Activated naive CD4-positive, alpha-beta T cell treated with anti-CD3 and anti-CD28 coated beads for 36 hours (primary cell): ENCODE measurements around the gene CFAP92. TPM values are rescaled to one million over a fixed set of nuclear protein-coding genes. Genes with fewer than 3 reads are reported as not detected.
A peak's percentile ranks its signal among the peaks of the same experiment; 100 is the strongest.

Source experiments
- CTCF ChIA-PET: fragments of 350-600 bp; sonication (Branson Sonifier 250); formaldehyde crosslinking; loops from one replicate; lab custom pipeline; 2021; ENCODE audit warnings: antibody characterized with exemption; lab: Charles Lee
- DNase-seq: peaks from one replicate; pipeline ENCODE4 v3.0.0-alpha.2; 2020
- H3K27ac Mint-ChIP-seq: one replicate; pipeline ENCODE4 v1.8.0; 2021; ENCODE audit warnings: mild to moderate bottlenecking, mixed read lengths
- H3K27me3 Mint-ChIP-seq: one replicate; pipeline ENCODE4 v1.8.0; 2021; ENCODE audit warnings: low read depth, mixed read lengths
- H3K36me3 Mint-ChIP-seq: one replicate; pipeline ENCODE4 v1.8.0; 2021; ENCODE audit warnings: low read depth, mixed read lengths
- H3K4me1 Mint-ChIP-seq: one replicate; pipeline ENCODE4 v1.8.0; 2021; ENCODE audit warnings: low read depth, mixed read lengths
- H3K4me3 Mint-ChIP-seq: one replicate; pipeline ENCODE4 v1.8.0; 2021; ENCODE audit warnings: mild to moderate bottlenecking, moderate library complexity, mixed read lengths
- H3K9me3 Mint-ChIP-seq: one replicate; pipeline ENCODE4 v1.8.0; 2021; ENCODE audit warnings: mixed read lengths
- intact Hi-C: fragments of 100-400 bp; cut with micrococcal nuclease; formaldehyde crosslinking; loops from one replicate; pipeline ENCODE4 v1.15.1; 2023
- total RNA-seq, 2 experiments: library from RNA; stranded (reverse); gene quantifications; one replicate each; pipeline ENCODE4 v1.2.3, GENCODE V29; 2021

The CFAP92 gene, protein sequence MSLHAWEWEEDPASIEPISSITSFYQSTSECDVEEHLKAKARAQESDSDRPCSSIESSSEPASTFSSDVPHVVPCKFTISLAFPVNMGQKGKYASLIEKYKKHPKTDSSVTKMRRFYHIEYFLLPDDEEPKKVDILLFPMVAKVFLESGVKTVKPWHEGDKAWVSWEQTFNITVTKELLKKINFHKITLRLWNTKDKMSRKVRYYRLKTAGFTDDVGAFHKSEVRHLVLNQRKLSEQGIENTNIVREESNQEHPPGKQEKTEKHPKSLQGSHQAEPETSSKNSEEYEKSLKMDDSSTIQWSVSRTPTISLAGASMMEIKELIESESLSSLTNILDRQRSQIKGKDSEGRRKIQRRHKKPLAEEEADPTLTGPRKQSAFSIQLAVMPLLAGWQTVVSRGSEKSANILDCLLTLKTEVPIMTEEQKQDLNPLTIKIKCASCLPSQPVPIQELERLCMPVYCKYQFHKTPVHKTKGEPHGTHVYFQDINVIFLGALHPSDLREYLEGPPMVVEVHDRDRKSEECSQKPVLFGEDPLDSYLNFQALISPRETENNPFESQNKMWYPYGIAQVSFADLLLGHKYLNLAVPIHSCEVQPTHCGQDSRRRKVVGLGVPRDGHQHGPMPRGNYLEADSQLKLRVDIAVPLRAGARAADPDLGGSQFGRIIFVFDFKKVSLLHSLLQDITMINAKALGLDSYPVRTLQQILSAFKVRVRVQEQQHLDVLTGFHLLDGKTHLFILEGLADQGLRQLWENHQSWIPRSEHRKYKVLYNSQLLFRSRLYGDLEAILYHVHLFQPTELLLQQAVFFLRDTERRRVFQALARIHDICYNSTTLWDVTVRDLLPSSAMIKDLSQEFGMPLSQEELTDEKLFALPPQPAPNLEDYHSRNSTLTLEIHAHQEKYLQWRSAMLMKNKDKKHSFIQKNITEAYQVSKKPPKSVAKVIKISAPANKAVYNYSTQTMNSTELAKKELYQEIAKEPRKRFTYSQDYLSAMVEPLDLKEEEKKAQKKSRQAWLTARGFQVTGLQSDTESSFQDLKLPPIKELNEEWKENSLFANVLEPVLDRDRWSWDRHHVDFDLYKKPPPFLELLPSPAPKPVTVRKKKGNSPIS
- under 1 TPM; 0.32 to 0.48 TPM for total RNA-seq

GRCh38 chr3:128993461-128994172 is at the start of gene CFAP92:
Gene CFAP92, minus strand, starts transcription at chr3:128994076. Its CDS starts 772 bp downstream, at chr3:128993304.
- CTCF ChIA-PET = interaction anchor here (0.6 to 4.0 kb wide), 7 partner anchors 14 to 60 kb away, joined by 3 to 30 read pairs (median 4); no protein-coding TSS in a partner anchor
- H3K36me3 Mint-ChIP-seq = no peaks in the 10 kb centered on the region
- H3K27ac Mint-ChIP-seq = no peak within 1 kb of the TSS
- no peaks in the 10 kb centered on the region for H3K27me3 Mint-ChIP-seq
- H3K4me1 Mint-ChIP-seq = peaks cover 25% of the 10 kb centered on the region
- DNase-seq = peak; percentile 95
- intact Hi-C loops = loop anchor here (1.0 to 10.0 kb wide), 3 partner anchors 9 to 321 kb away; a partner anchor contains a TSS
- peak within 1 kb of the TSS; percentile 68 for H3K4me3 Mint-ChIP-seq
- no peaks in the 10 kb centered on the region for H3K9me3 Mint-ChIP-seq

GRCh38 chr3:129040579-129041300 is 46.9 kb upstream of the CFAP92 start:
- Mint-ChIP-seq H3K4me1 (peaks cover 8% of the 10 kb centered on the region), H3K9me3 (no peaks in the 10 kb centered on the region), H3K4me3 (no peak overlapping the region), H3K27ac (no peak overlapping the region), H3K36me3 (no peaks in the 10 kb centered on the region), H3K27me3 (peaks cover 1% of the 10 kb centered on the region)
- CTCF ChIA-PET = interaction anchor here (1.7 kb wide), 1 partner anchor 13 kb away, joined by 6 read pairs; no protein-coding TSS in a partner anchor
- intact Hi-C loops = no loop called here
- no peak for DNase-seq

DNA sequence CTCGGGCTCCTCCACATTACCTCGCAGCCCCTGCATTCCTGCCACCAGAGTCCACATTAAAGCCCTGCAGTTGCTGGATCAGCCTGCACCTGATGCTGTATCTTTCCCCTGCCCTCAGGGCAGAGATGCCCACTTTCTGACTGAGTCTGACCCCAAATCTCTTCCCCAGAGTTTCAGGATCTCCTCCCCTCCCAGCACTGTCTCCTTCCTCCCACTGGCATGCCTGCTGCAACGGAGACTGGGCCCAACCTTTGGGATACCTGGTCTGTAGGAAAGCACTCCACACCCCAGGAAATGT is 46.1 kb upstream of the CFAP92 start:
- H3K4me3 Mint-ChIP-seq = no peak overlapping the region
- H3K36me3 Mint-ChIP-seq = no peaks in the 10 kb centered on the region
- CTCF ChIA-PET = no interaction called here
- no peaks in the 10 kb centered on the region for H3K9me3 Mint-ChIP-seq
- no peak for DNase-seq
- intact Hi-C loops = no loop called here
- H3K27ac Mint-ChIP-seq = no peak overlapping the region
- H3K27me3 Mint-ChIP-seq = peaks cover 1% of the 10 kb centered on the region
- peaks cover 14% of the 10 kb centered on the region for H3K4me1 Mint-ChIP-seq

- peaks cover 1% of the 10 kb centered on the region for H3K27me3 Mint-ChIP-seq
- intact Hi-C loops = no loop called here
- H3K4me1 Mint-ChIP-seq = peaks cover 16% of the 10 kb centered on the region
- H3K36me3 Mint-ChIP-seq = no peaks in the 10 kb centered on the region
- no peak for DNase-seq
- CTCF ChIA-PET = no interaction called here
- no peak overlapping the region for H3K27ac Mint-ChIP-seq
- H3K4me3 Mint-ChIP-seq = no peak overlapping the region
- H3K9me3 Mint-ChIP-seq = no peaks in the 10 kb centered on the region
Measured at GRCh38 chr3:129039271-129040038, 45.6 kb upstream of the CFAP92 start.

- Mint-ChIP-seq H3K27ac (no peak overlapping the region), H3K4me3 (no peak overlapping the region)
- CTCF ChIA-PET = interaction anchor here (0.7 to 2.7 kb wide), 2 partner anchors 11 to 705 kb away, joined by 4 to 17 read pairs; no protein-coding TSS in a partner anchor
Measured at GRCh38 chr3:129038121-129038855, 44.4 kb upstream of the CFAP92 start.

DNA sequence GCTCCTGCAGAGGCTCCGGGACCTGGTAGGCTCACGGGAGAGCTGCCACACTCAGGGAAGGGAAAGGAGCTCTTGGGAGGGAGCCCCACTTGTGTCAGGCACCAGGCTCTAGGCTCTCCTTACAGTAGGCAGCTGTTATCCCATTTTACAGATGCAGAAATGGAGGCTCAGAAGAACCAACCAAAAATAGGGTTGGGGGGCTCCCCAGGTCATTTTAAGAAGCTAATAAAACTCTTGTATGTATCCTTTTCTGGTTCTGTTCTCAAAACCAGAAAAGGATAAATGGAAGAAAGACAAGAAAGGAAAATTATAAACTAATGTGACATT is 43.2 kb upstream of the CFAP92 start:
- Mint-ChIP-seq H3K36me3 (no peaks in the 10 kb centered on the region), H3K4me1 (peaks cover 16% of the 10 kb centered on the region), H3K27me3 (peaks cover 1% of the 10 kb centered on the region), H3K4me3 (no peak overlapping the region), H3K9me3 (no peaks in the 10 kb centered on the region), H3K27ac (no peak overlapping the region)
- intact Hi-C loops = no loop called here
- DNase-seq = no peak
- CTCF ChIA-PET = interaction anchor here (0.5 to 2.7 kb wide), 8 partner anchors 9 to 280 kb away, joined by 3 to 17 read pairs (median 4); no protein-coding TSS in a partner anchor

More at GRCh38 chr3:129038121-129038855, 44.4 kb upstream of the CFAP92 start:
- no peak for DNase-seq
- peaks cover 1% of the 10 kb centered on the region for H3K27me3 Mint-ChIP-seq
- no peaks in the 10 kb centered on the region for H3K36me3 Mint-ChIP-seq
- peaks cover 16% of the 10 kb centered on the region for H3K4me1 Mint-ChIP-seq
- intact Hi-C loops = no loop called here
- no peaks in the 10 kb centered on the region for H3K9me3 Mint-ChIP-seq

DNA sequence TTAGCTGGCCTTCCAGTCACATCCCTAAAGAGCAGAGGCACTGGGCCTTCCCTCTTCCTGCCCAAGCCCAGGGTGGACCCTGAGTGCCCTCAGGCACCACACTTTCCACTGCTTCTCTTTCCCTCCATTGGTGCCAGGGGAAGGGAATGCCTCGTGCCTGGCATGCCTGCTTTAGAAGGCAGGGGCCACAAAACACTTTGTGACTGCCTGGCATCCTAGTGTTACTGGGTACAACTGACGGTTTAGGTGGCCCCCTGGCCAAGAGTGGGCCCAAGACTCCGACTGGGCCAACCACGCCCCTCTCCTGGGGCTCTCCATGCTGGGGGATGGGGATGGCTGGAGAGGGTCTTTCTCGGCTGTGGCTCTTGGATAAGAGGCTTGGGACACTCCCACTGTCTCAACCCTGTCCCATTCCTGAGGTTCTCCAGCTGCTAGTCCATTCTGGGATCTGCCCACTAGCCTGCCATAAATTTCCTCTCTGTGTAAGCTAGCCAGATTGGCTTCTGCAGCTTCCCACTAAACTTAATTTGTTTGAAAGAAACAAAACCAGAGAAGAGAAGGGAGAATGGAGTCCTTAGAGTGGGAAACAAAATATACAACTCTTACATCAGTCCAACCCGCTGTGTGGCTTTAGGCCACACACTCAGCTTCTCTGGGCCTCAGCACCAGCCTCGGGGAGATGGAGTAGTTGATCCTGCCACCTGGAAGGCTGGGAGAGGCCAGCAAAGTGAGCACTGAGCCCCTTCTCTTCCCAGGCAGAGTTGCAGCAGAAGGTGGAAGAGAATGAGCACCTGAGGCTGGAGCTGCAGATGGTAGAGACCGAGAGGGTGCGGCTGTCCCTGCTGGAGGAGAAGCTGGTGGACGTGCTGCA is 42.6 kb upstream of the CFAP92 start:
- peaks cover 16% of the 10 kb centered on the region for H3K4me1 Mint-ChIP-seq
- H3K36me3 Mint-ChIP-seq = no peaks in the 10 kb centered on the region

GRCh38 chr3:129035360-129036221 is 41.7 kb upstream of the CFAP92 start:
- intact Hi-C loops = no loop called here
- Mint-ChIP-seq H3K9me3 (no peaks in the 10 kb centered on the region), H3K4me1 (peaks cover 16% of the 10 kb centered on the region), H3K36me3 (no peaks in the 10 kb centered on the region), H3K4me3 (no peak overlapping the region), H3K27me3 (peaks cover 1% of the 10 kb centered on the region), H3K27ac (no peak overlapping the region)
- no peak for DNase-seq
- CTCF ChIA-PET = interaction anchor here (2.7 kb wide), 1 partner anchor 8 kb away, joined by 17 read pairs; no protein-coding TSS in a partner anchor

More for the DNA sequence above, 42.6 kb upstream of the CFAP92 start:
- no peak for DNase-seq
- intact Hi-C loops = no loop called here
- Mint-ChIP-seq H3K9me3 (no peaks in the 10 kb centered on the region), H3K27ac (no peak overlapping the region), H3K4me3 (no peak overlapping the region), H3K27me3 (peaks cover 1% of the 10 kb centered on the region)
- CTCF ChIA-PET = interaction anchor here (0.5 to 2.7 kb wide), 8 partner anchors 9 to 281 kb away, joined by 3 to 17 read pairs (median 4); no protein-coding TSS in a partner anchor

- CTCF ChIA-PET = interaction anchor here (1.2 kb wide), 1 partner anchor 211 kb away, joined by 3 read pairs; no protein-coding TSS in a partner anchor
Measured at GRCh38 chr3:129034642-129035041, 40.8 kb upstream of the CFAP92 start.

More at GRCh38 chr3:129034642-129035041, 40.8 kb upstream of the CFAP92 start:
- Mint-ChIP-seq H3K4me1 (peaks cover 12% of the 10 kb centered on the region), H3K4me3 (no peak overlapping the region), H3K27me3 (peaks cover 1% of the 10 kb centered on the region), H3K27ac (no peak overlapping the region), H3K36me3 (no peaks in the 10 kb centered on the region), H3K9me3 (no peaks in the 10 kb centered on the region)
- DNase-seq = no peak
- intact Hi-C loops = no loop called here
